NCI-H1417 (cell line): ENCODE measurements around the gene CYP19A1.
A peak's percentile ranks its signal among the peaks of the same experiment; 100 is the strongest.

Source experiments
- DNase-seq, 3 experiments: peaks; one replicate each; lab custom pipeline; 2025; lab: John Stamatoyannopoulos, UW

Gene CYP19A1

GRCh38 chr15:51359981-51360380, 21.6 kb upstream of the CYP19A1 start:
- DNase-seq: no peak

DNA sequence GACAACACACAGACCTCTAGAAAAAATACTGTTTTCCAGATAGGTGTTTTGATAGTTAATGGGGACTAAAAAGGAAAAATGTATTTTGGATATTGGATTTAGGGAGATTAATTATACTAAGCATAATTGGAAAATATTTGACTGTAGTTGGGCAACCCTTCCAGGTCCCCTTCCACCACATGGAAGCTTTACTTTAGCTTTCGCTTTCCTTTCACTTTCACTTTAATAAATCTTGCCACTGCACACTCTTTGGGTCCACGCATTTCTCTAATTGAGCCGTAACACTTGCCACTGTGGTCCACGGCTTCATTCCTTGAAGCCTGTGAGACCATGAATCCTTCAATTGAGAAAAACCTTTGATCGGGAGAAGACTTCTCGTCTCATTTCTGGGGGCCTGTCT, 18.6 kb upstream of the CYP19A1 start:
- DNase-seq: no peak

- DNase-seq: no peak
Measured at GRCh38 chr15:51356147-51356546, 17.8 kb upstream of the CYP19A1 start.

DNA sequence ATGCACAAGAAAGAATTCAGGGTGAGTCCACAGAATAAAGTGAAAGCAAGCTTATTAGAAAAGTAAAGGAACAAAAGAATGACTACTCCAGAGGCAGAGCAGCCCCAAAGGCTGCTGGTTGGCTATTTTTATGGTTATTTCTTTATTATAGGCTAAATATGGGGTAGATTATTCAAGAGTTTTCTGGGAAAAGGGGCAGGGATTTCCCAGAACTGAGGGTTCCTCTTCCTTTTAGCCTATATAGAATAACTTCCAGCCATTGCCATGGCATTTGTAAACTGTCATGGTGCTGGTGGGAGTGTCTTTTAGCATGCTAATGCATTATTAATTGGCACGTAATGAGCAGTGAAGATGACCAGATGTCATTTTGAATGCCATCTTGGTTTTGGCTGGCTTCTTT, 16.7 kb upstream of the CYP19A1 start:
- no peak for DNase-seq

GRCh38 chr15:51353976-51354375, 15.6 kb upstream of the CYP19A1 start:
- no peak for DNase-seq

DNA sequence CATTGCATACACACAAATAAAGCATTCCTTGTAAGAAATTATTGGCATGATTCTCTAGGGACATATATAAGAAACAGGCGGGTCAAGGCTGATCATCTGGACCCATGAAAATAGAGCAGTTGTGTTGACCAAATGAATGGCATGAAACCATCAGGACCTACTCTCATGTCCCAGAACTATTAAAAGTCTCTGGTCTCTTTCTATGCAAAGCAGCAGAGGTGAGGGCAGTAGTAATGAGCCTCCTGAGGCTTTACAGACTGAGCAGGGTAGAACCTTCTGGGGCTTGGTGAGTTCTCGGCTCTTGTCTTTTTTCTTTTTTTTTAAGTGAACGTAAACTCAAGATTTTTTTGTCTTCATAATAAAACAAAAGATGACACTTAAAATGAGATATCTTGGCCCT, 12.3 kb upstream of the CYP19A1 start:
- DNase-seq: no peak

DNA sequence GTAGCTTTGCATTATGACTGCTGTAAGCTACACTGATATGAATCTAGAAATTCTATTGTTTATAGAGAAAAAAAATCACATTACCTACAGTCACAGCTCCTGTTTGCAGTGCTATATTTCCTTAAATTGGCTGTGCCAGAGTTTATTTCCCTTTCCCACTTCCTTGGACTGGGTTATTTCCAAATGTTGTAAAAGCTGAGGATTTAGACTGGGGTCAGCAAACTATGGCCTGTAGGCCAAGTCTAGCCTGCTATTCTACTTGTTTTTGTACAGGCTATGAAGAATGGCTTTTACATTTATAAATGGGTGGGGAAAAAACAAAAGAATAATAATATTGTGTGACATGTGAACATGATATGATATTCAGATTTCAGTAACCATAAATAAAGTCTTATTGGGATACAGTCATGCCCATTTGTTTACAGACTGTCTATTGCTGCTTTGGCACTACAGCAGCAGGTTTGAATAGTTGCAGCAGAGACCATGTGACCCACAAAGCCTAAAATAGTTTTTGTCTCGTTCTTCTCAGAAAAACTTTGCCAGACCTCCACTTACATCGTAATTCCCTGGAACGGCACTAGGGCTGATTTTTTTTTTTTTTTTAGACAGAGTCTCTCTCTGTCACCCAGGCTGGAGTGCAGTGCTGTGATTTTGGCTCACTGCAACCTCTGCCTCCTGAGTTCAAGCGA, 10.9 kb upstream of the CYP19A1 start:
- DNase-seq: no peak

DNA sequence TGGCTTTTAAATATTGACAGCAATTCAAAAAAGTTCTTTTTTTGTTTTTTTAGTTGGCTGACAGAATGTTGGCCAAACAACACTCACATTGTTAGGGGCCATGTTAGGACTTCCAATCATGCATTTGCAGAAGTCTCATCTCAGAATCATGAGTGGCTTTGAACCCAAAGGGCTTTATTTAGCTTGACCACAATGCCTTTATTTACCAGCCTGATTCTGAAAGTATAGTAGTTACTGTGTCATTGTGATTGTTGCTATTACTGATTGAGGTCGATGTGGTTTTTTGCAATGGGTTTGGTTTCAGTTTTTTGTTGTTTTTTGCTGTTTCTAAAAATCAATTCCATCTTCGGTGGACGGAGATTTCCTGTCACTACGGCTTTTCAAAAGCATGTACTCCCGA, 10.3 kb upstream of the CYP19A1 start:
- DNase-seq: peak in 1 of 3 experiments; percentile 2

- no peak for DNase-seq
Measured at GRCh38 chr15:51346136-51346535, 7.7 kb upstream of the CYP19A1 start.

DNA sequence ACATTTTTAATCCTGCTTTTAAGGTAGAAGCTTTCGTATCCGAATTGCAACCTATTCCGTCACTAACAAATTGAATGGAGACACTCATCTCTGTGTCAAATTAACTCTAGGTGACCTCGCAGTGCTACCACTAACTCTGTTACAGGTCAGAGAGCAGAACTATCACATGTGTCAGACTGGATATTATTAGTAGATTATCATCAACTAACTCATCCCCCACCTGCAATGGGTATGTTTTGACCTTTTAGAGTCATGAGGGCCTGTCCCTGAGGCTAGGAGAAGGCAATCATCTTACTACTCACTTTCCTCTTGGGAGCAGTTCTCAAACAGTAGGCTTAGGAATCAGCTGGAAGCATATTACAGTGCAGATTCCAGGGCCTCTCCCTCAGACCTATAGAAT, 5.1 kb upstream of the CYP19A1 start:
- no peak for DNase-seq

DNA sequence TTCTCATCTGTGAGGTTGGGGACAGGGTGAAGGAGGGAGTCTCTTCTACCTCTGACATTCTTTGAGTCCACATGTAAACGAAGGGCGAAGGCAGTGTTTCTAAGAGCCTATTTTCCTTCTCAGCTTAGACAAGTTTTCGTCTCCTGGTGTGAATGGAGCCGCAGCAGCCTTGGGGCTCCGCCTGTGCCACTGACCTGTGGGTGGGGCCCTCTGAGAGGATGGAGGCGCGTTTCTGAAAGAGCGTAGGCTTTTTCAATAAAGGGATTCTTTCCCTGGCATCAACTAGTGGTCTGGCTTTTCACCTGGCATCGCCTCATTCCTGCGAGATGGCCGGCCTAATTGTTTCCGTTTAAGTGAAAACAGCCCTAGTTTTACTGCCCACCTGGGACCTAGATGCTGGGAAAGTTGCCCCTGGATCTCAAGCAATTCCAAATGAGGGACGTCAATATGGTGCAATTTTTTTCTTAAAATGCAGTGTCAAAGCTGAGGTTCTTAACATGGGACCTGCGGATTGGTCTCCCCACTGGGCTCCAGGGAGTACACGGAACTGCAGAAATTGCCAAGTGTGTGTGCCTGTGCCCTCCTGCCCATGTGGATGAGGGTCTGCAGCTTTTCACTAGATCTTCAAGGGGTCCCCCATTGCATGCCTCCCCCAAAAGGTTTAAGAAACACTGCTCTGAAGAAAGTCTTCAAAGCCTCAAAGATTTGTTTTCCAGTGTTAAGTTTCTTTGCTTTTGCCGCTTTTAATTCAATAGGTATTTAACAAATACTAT, 4.0 kb upstream of the CYP19A1 start:
- no peak for DNase-seq

- peak in 2 of 3 experiments; percentile 63 to 78 for DNase-seq
Measured at GRCh38 chr15:51341366-51342226, 3.2 kb upstream of the CYP19A1 start, which contains the start of gene GLDN. Gene GLDN (plus strand): TSS chr15:51341655. CDS start chr15:51341685, 30 bp downstream.

GRCh38 chr15:51335538-51336410, 2.6 kb downstream of the CYP19A1 start:
- DNase-seq: no peak

GRCh38 chr15:51335087-51335486, 3.3 kb downstream of the CYP19A1 start:
- no peak for DNase-seq

DNA sequence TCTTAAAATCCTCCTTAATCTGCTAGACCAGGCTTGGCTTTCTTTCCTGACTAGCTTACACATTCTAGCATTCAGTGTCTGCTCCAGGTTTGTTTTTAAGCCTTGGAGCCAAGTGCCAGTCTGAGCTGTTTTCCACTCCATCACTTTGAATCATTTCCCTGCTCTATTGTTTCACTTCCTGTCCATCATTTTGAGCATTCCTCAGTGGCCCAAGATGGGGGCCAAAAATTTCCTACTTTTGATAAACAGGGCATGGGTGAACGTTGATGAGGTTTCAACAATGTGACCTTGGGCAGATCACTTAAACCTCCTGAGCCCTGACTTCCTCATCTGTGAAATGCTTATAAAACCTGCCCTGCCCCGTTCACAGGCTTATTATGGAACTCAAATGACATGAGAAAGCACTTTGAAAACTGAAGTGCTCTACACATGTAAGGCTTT, 4.4 kb downstream of the CYP19A1 start:
- DNase-seq: peak in 1 of 3 experiments; percentile 68

DNA sequence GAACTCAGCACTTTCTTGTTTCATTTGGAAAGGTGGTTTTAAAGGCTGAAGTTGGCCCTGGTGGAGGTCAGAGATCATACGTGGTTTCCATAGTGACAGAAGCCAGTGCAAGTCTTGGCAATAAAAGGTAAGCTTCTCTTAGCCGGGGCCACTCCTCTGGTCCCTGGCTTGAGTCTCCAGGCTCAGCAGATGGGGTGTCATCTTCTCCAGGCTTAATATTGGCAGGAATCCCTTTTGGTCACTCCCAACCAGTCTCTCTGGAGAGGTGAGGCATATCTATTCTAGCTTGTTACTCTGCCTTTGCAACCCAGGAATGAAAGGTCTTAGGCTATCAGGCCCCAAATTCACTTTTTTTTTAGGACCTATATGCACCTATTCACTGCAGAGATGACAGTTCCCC, 4.8 kb downstream of the CYP19A1 start:
- no peak for DNase-seq

GRCh38 chr15:51332206-51333147, 5.9 kb downstream of the CYP19A1 start:
- no peak for DNase-seq

GRCh38 chr15:51331141-51331540, 7.3 kb downstream of the CYP19A1 start:
- no peak for DNase-seq

- no peak for DNase-seq
Measured at GRCh38 chr15:51328926-51329325, 9.5 kb downstream of the CYP19A1 start.

DNA sequence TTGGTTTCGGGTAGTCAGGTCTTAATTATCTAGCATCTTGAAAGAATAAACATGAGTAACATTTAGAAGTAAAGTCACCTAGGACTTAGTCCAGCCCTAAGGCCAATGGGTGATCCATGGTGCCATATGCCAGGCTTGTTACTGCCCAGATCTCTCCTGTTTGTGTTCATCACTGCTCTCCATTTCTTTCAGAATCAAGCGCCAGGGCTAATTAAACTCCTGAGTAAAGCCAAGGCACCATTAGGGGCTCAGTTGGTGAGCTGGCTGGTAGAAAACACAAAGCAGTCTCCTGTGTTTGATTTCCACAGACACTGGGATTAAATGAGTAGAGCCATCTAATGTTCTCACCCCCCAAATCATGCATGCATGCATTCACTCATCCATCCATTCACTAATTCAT, 11.3 kb downstream of the CYP19A1 start:
- peak in 1 of 3 experiments; percentile 1 for DNase-seq
